MCF 10A (cell line): ENCODE results near the gene FARP1. TPM values are rescaled to one million over a fixed set of nuclear protein-coding genes. Genes with fewer than 3 reads are reported as not detected.

Experiments
- BruUV-seq: library from RNA; stranded (reverse); fragments of 400-500 nt; replicated peaks from 2 replicates; lab custom pipeline; 2021; lab: Mats Ljungman, UMichigan
- CTCF ChIA-PET: fragments of 300-600 bp; sonication (Branson Sonifier 250); formaldehyde crosslinking; extraction: SDS; loops from one replicate; lab custom pipeline; 2021; ENCODE audit warnings: antibody characterized with exemption, inconsistent platforms; lab: Yijun Ruan, JAX
- POLR2A ChIA-PET: fragments of 300-600, 350-650 bp; sonication (Branson Sonifier 250); formaldehyde crosslinking; extraction: SDS; loops from one replicate; lab custom pipeline; 2020; ENCODE audit warnings: antibody characterized with exemption, inconsistent platforms; lab: Yijun Ruan, JAX
- DNase-seq: peaks from one replicate; pipeline ENCODE4 v3.0.0-alpha.2; 2018; ENCODE audit not compliant: unreplicated experiment
- H3K27ac Mint-ChIP-seq: one replicate; pipeline ENCODE4 v1.8.0; 2022; ENCODE audit warnings: mild to moderate bottlenecking, low read depth, mixed read lengths; ENCODE audit not compliant: unreplicated experiment
- H3K27me3 Mint-ChIP-seq: one replicate; pipeline ENCODE4 v1.8.0; 2022; ENCODE audit warnings: mixed read lengths; ENCODE audit not compliant: insufficient read depth, unreplicated experiment
- H3K36me3 Mint-ChIP-seq: one replicate; pipeline ENCODE4 v1.8.0; 2022; ENCODE audit warnings: mild to moderate bottlenecking, moderate library complexity, mixed read lengths; ENCODE audit not compliant: insufficient read depth, unreplicated experiment
- H3K4me1 Mint-ChIP-seq: one replicate; pipeline ENCODE4 v1.8.0; 2022; ENCODE audit warnings: mixed read lengths; ENCODE audit not compliant: insufficient read depth, unreplicated experiment
- H3K4me3 Mint-ChIP-seq: one replicate; pipeline ENCODE4 v1.8.0; 2022; ENCODE audit warnings: mild to moderate bottlenecking, moderate library complexity, mixed read lengths; ENCODE audit not compliant: unreplicated experiment
- H3K9me3 Mint-ChIP-seq: one replicate; pipeline ENCODE4 v1.8.0; 2022; ENCODE audit warnings: mixed read lengths; ENCODE audit not compliant: unreplicated experiment
- intact Hi-C: fragments of 100-400 bp; cut with micrococcal nuclease; formaldehyde crosslinking; loops from 2 replicates; pipeline ENCODE4 v1.14.1; 2022
- total RNA-seq: library from RNA; stranded (reverse); gene quantifications from 2 replicates; pipeline ENCODE4 v1.2.3, GENCODE V29; 2022
- TF ChIP-seq, protein P1 (sequence below): fragments of 200-600 bp; IDR thresholded peaks from one replicate; pipeline ENCODE4 v1.8.0; 2022; ENCODE audit warnings: antibody characterized with exemption, mild to moderate bottlenecking; ENCODE audit not compliant: unreplicated experiment

Gene FARP1
- total RNA-seq, 1 experiment from 2014 or later, result 30.1 TPM

DNA sequence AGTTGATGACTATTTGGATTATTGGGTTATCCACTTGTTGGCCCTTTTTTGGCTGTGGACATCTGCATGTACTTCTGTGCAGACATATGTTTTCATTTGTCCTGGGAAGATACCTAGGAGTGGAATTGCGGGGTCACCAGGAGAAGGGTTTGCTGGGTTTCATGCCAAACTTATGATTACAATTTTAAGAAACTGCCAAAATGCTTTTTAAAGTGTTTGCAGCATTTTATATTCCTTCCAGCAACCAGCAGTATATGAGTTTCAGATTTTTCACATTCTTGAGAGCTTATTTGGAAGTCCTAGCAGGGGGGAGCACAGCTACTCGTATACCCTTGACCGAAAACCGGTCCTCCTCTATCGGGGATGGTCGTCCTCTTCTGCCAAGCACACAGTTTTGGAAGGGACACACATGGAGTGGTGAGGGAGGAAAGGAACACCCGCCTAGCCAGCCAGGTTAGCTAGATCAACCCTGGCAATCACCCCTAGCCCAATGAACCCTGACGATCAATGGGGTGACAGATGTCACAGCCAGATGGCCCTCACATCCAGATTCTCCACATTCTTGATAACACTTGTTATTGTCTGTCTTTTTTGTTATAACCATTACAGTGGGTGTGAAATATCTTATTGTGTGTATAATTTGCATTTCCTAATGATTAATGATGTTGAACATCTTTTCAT, 60.9 kb downstream of the FARP1 start:
- H3K36me3 Mint-ChIP-seq, result peaks cover 5% of the 10 kb centered on the region
- no peaks in the 10 kb centered on the region for H3K4me1 Mint-ChIP-seq
- ChIA-PET POLR2A (no interaction called here), CTCF (interaction anchor here (1.3 to 1.4 kb wide), 2 partner anchors 41 to 69 kb away, joined by 3 to 4 read pairs; no protein-coding TSS in a partner anchor)
- no peak overlapping the region for H3K4me3 Mint-ChIP-seq
- no peak overlapping the region for H3K27ac Mint-ChIP-seq
- peaks cover 21% of the 10 kb centered on the region for H3K9me3 Mint-ChIP-seq
- H3K27me3 Mint-ChIP-seq, result no peaks in the 10 kb centered on the region
- BruUV-seq, result no TSS peak
- DNase-seq, result no peak
- TF ChIP-seq, protein P1, sequence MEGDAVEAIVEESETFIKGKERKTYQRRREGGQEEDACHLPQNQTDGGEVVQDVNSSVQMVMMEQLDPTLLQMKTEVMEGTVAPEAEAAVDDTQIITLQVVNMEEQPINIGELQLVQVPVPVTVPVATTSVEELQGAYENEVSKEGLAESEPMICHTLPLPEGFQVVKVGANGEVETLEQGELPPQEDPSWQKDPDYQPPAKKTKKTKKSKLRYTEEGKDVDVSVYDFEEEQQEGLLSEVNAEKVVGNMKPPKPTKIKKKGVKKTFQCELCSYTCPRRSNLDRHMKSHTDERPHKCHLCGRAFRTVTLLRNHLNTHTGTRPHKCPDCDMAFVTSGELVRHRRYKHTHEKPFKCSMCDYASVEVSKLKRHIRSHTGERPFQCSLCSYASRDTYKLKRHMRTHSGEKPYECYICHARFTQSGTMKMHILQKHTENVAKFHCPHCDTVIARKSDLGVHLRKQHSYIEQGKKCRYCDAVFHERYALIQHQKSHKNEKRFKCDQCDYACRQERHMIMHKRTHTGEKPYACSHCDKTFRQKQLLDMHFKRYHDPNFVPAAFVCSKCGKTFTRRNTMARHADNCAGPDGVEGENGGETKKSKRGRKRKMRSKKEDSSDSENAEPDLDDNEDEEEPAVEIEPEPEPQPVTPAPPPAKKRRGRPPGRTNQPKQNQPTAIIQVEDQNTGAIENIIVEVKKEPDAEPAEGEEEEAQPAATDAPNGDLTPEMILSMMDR, result no peak
- intact Hi-C loops, result no loop called here

DNA sequence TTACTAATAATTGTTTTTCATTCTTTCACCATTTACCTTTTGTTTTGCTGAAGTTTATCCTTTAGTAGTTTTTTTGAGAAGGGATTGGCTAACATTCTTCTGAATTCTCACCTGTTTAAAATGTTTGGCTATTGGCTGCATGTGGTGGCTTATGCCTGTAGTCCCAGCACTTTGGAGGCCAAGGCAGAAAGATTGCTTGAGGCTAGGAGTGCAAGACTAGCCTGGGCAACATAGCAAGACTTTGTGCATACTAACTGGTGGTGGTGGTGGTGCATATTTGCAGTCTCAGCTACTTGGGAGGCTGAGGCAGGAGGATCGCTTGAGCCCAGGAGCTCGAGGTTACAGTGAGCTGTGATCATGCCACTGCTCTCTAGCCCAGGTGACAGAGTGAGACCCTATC, 61.7 kb downstream of the FARP1 start:
- intact Hi-C loops, result no loop called here
- POLR2A ChIA-PET, result no interaction called here
- H3K36me3 Mint-ChIP-seq, result no peaks in the 10 kb centered on the region
- H3K27ac Mint-ChIP-seq, result no peak overlapping the region
- TF ChIP-seq, protein P1, result no peak
- DNase-seq, result no peak
- no TSS peak for BruUV-seq
- no peaks in the 10 kb centered on the region for H3K27me3 Mint-ChIP-seq
- H3K9me3 Mint-ChIP-seq, result peaks cover 26% of the 10 kb centered on the region
- CTCF ChIA-PET, result interaction anchor here (0.6 to 1.3 kb wide), 4 partner anchors 13 to 199 kb away, joined by 3 read pairs; no protein-coding TSS in a partner anchor
- no peak overlapping the region for H3K4me3 Mint-ChIP-seq
- no peaks in the 10 kb centered on the region for H3K4me1 Mint-ChIP-seq

DNA sequence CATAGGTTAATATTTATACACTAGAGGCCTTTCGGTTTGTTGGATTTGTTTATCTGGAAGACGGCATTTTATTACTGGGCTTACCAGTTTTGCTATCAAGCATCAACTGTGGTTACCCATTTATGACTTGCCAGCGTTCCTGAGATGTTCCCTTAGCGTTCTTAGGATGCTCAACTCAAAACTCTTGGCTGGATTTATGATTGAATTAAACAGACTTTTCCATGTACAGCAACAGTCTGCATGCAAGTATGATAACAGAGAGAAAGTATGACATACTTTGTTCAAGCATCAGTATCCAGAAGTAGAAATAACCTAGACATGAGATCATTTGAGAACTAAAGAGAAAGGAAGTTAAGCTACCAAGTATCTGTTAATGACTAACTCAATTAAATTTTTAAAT, 64.1 kb downstream of the FARP1 start:
- Mint-ChIP-seq H3K4me1 (no peaks in the 10 kb centered on the region), H3K4me3 (no peak overlapping the region), H3K9me3 (peaks cover 26% of the 10 kb centered on the region), H3K36me3 (no peaks in the 10 kb centered on the region), H3K27me3 (no peaks in the 10 kb centered on the region), H3K27ac (no peak overlapping the region)
- intact Hi-C loops, result no loop called here
- no peak for DNase-seq
- POLR2A ChIA-PET, result no interaction called here
- no TSS peak for BruUV-seq
- TF ChIP-seq, protein P1, result no peak
- CTCF ChIA-PET, result no interaction called here

DNA sequence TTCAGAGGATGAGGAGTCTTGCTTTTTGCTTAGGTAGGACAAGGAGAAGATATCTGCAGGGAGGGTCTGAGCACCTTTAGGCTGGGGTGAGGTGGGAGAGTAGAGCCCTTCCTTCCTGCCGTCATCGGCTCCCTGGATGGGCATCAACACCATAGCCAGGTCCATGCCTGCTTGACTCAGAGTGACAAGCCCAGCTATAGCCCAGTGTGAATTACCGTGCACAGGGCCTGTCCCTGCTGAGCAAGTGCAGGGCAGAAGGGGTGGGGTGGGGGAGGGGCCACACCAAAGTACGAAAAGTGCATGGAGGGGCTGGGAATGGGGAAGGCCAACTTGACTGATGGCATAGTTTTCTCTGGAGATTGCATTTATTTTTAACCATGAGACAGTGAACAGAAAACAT, 64.5 kb downstream of the FARP1 start:
- H3K27me3 Mint-ChIP-seq, result no peaks in the 10 kb centered on the region
- POLR2A ChIA-PET, result no interaction called here
- H3K36me3 Mint-ChIP-seq, result no peaks in the 10 kb centered on the region
- H3K4me1 Mint-ChIP-seq, result no peaks in the 10 kb centered on the region
- CTCF ChIA-PET, result no interaction called here
- H3K27ac Mint-ChIP-seq, result no peak overlapping the region
- TF ChIP-seq, protein P1, result no peak
- H3K9me3 Mint-ChIP-seq, result peaks cover 26% of the 10 kb centered on the region
- no peak for DNase-seq
- intact Hi-C loops, result no loop called here
- no TSS peak for BruUV-seq
- H3K4me3 Mint-ChIP-seq, result no peak overlapping the region
